ENCODE results near the gene FCHO2.

Gene FCHO2

GRCh38 chr5:73095564-73096238 is 139.9 kb downstream of the FCHO2 start:
- H3K4me3 ChIP-seq (ENCODE audit: low read depth, low read length): no peak overlapping the region
- no peak for TF ChIP-seq CTCF (IDR thresholded peaks at IDR 0.05; ENCODE audit: borderline replicate concordance, insufficient read depth, low read depth, low read length)

- TF ChIP-seq CTCF (IDR thresholded peaks at IDR 0.05; ENCODE audit: borderline replicate concordance, insufficient read depth, low read depth, low read length): no peak
- H3K4me3 ChIP-seq (ENCODE audit: low read depth, low read length): no peak overlapping the region
Observed at GRCh38 chr5:73096239-73096575, 140.4 kb downstream of the FCHO2 start.

- TF ChIP-seq CTCF (IDR thresholded peaks at IDR 0.05; ENCODE audit: borderline replicate concordance, insufficient read depth, low read depth, low read length): no peak
- H3K4me3 ChIP-seq (ENCODE audit: low read depth, low read length): no peak overlapping the region
Observed at GRCh38 chr5:73097740-73098139, 141.9 kb downstream of the FCHO2 start.

- no peak overlapping the region for H3K4me3 ChIP-seq (ENCODE audit: low read depth, low read length)
- no peak for TF ChIP-seq CTCF (IDR thresholded peaks at IDR 0.05; ENCODE audit: borderline replicate concordance, insufficient read depth, low read depth, low read length)
Observed at GRCh38 chr5:73100109-73100508, 144.3 kb downstream of the FCHO2 start.

- TF ChIP-seq CTCF (IDR thresholded peaks at IDR 0.05; ENCODE audit: borderline replicate concordance, insufficient read depth, low read depth, low read length): no peak
- H3K4me3 ChIP-seq (ENCODE audit: low read depth, low read length): no peak overlapping the region
Observed at GRCh38 chr5:73103870-73104299, 148.0 kb downstream of the FCHO2 start.

GRCh38 chr5:73104326-73104725 is 148.5 kb downstream of the FCHO2 start:
- no peak overlapping the region for H3K4me3 ChIP-seq (ENCODE audit: low read depth, low read length)
- TF ChIP-seq CTCF (IDR thresholded peaks at IDR 0.05; ENCODE audit: borderline replicate concordance, insufficient read depth, low read depth, low read length): no peak

GRCh38 chr5:73106335-73106734 is 150.5 kb downstream of the FCHO2 start:
- H3K4me3 ChIP-seq (ENCODE audit: low read depth, low read length): no peak overlapping the region
- TF ChIP-seq CTCF (IDR thresholded peaks at IDR 0.05; ENCODE audit: borderline replicate concordance, insufficient read depth, low read depth, low read length): no peak
